Measurements from ENCODE around the gene KCNIP1. TPM values are rescaled to one million over a fixed set of nuclear protein-coding genes. Genes with fewer than 3 reads are reported as not detected.
A peak's percentile ranks its signal among the peaks of the same experiment; 100 is the strongest.

Gene KCNIP1
- total and polyA plus RNA-seq, 8 donors: 0.35 to 4.9 (median 2.5) TPM

DNA sequence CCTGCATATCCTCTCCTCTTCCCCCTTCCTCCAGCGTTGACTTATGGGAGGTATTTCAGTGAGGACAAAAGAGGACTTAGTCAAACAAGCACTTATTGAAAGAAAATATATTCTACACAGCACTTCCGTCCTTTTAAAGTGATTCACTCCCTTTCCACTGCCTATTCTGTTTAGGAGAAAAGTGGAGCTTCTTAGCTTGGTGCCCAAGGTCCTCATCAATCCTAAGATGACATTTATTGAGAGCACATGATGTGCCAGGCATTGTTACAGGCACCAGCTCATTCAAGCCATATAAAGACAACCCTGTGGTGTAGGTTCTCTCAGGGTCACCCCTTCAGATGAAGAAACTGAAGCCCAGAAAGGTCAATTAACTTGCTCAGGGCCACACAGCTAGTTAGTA lies 95.9 kb downstream of the KCNIP1 start:
- Histone ChIP-seq H3K4me1 (peaks cover 0 to 5% of the 10 kb centered on the region in 2 donors), H3K9me3 (no peaks in the 10 kb centered on the region), H3K4me3 (no peak overlapping the region), H3K27me3 (no peaks in the 10 kb centered on the region), H3K27ac (no peak overlapping the region), H3K36me3 (no peaks in the 10 kb centered on the region)
- TF ChIP-seq, protein P1, sequence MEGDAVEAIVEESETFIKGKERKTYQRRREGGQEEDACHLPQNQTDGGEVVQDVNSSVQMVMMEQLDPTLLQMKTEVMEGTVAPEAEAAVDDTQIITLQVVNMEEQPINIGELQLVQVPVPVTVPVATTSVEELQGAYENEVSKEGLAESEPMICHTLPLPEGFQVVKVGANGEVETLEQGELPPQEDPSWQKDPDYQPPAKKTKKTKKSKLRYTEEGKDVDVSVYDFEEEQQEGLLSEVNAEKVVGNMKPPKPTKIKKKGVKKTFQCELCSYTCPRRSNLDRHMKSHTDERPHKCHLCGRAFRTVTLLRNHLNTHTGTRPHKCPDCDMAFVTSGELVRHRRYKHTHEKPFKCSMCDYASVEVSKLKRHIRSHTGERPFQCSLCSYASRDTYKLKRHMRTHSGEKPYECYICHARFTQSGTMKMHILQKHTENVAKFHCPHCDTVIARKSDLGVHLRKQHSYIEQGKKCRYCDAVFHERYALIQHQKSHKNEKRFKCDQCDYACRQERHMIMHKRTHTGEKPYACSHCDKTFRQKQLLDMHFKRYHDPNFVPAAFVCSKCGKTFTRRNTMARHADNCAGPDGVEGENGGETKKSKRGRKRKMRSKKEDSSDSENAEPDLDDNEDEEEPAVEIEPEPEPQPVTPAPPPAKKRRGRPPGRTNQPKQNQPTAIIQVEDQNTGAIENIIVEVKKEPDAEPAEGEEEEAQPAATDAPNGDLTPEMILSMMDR (IDR thresholded peaks at IDR 0.05): no peak
- DNase-seq: no peak
- intact Hi-C loops (cut with DNase I): no loop called here
- no peak for ATAC-seq

DNA sequence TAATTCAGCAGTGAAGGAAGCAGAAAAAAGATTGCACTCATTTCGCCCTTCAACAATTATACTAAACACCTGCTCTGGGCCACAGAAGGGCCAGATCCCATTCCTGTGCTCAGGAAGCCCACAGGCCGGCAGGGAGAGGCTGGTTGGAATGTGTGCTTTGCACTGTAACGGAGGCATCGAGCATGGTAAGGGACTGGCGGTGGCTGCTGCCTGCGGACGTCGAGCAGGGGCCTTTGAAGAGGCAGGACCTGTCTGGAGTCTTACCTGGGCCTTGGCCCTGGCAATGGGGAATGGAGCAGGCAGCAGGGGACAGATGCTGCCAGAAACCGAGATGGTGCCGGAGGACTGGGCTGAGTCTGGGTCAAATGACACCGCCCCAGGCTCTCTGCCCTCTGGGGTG lies 97.8 kb downstream of the KCNIP1 start:
- Histone ChIP-seq H3K4me1 (peaks cover 0 to 5% of the 10 kb centered on the region in 2 donors), H3K4me3 (no peak overlapping the region), H3K27me3 (no peaks in the 10 kb centered on the region), H3K9me3 (no peaks in the 10 kb centered on the region), H3K27ac (no peak overlapping the region), H3K36me3 (no peaks in the 10 kb centered on the region)
- ATAC-seq (no peak), DNase-seq (no peak)
- intact Hi-C loops (cut with DNase I): no loop called here
- TF ChIP-seq, protein P1 (IDR thresholded peaks at IDR 0.05): no peak

GRCh38 chr5:170603109-170603508 lies 99.3 kb downstream of the KCNIP1 start:
- no peaks in the 10 kb centered on the region for H3K9me3 ChIP-seq
- H3K4me1 ChIP-seq: peaks cover 0 to 3% of the 10 kb centered on the region in 2 donors
- H3K36me3 ChIP-seq: no peaks in the 10 kb centered on the region
- TF ChIP-seq, protein P1 (IDR thresholded peaks at IDR 0.05): no peak
- H3K4me3 ChIP-seq: no peak overlapping the region
- DNase-seq (no peak), ATAC-seq (no peak)
- no peak overlapping the region for H3K27ac ChIP-seq
- no peaks in the 10 kb centered on the region for H3K27me3 ChIP-seq
- intact Hi-C loops (cut with DNase I): no loop called here

- no peak overlapping the region for H3K4me3 ChIP-seq
- intact Hi-C loops (cut with DNase I): no loop called here
- ATAC-seq: peak; percentile 66
- no peaks in the 10 kb centered on the region for H3K27me3 ChIP-seq
- no peak overlapping the region for H3K27ac ChIP-seq
- DNase-seq: peak in 2 of 4 donors; percentile 48 to 67
- no peaks in the 10 kb centered on the region for H3K36me3 ChIP-seq
- H3K4me1 ChIP-seq: no peaks in the 10 kb centered on the region
- TF ChIP-seq, protein P1 (IDR thresholded peaks at IDR 0.05): peak; percentile 32 to 59
- no peaks in the 10 kb centered on the region for H3K9me3 ChIP-seq
These were observed 100.1 kb downstream of the KCNIP1 start for GRCh38 chr5:170603578-170604565.

- Histone ChIP-seq H3K27me3 (no peaks in the 10 kb centered on the region), H3K27ac (no peak overlapping the region), H3K4me1 (no peaks in the 10 kb centered on the region), H3K4me3 (no peak overlapping the region), H3K36me3 (no peaks in the 10 kb centered on the region), H3K9me3 (no peaks in the 10 kb centered on the region)
- intact Hi-C loops (cut with DNase I): no loop called here
- ATAC-seq (no peak), DNase-seq (no peak)
- TF ChIP-seq, protein P1 (IDR thresholded peaks at IDR 0.05): no peak
These were observed 103.1 kb downstream of the KCNIP1 start for GRCh38 chr5:170606941-170607340.

Data from left lung (tissue), 10 donors.